Liver (tissue), 3 donors: ENCODE data around the gene SEMA6D.

ENCODE experiments used
- EGR1 ChIP-seq, 2 donors: IDR thresholded peaks; 2 replicates each; pipeline ENCODE4 v1.6.1; 2016 to 2018; ENCODE audit warnings: antibody characterized with exemption in 2 of 2, low read depth in 2 of 2
- FOXA1 ChIP-seq: IDR thresholded peaks from 2 replicates; pipeline ENCODE4 v1.6.1; 2016; ENCODE audit warnings: antibody characterized with exemption
- FOXA2 ChIP-seq: IDR thresholded peaks from 2 replicates; pipeline ENCODE4 v1.6.1; 2016; ENCODE audit warnings: antibody characterized with exemption
- GABPA ChIP-seq, 2 donors: IDR thresholded peaks in 1 of 2; conservative IDR thresholded peaks in 1 of 2; 2 replicates each; pipeline ENCODE4 v1.6.1; 2016; ENCODE audit warnings: antibody characterized with exemption in 2 of 2, mild to moderate bottlenecking in 1 of 2, moderate library complexity in 1 of 2
- JUND ChIP-seq, 2 donors: IDR thresholded peaks; 2 replicates each; pipeline ENCODE4 v1.6.1; 2016; ENCODE audit warnings: antibody characterized with exemption in 2 of 2
- MAX ChIP-seq: IDR thresholded peaks from 2 replicates; pipeline ENCODE4 v1.6.1; 2016; ENCODE audit warnings: antibody characterized with exemption
- NR2F2 ChIP-seq: IDR thresholded peaks from 2 replicates; pipeline ENCODE4 v1.6.1; 2016; ENCODE audit warnings: antibody characterized with exemption
- RAD21 ChIP-seq, 2 donors: IDR thresholded peaks; 2 replicates each; pipeline ENCODE4 v1.6.1; 2016; ENCODE audit warnings: antibody characterized with exemption in 2 of 2, mild to moderate bottlenecking in 2 of 2
- REST ChIP-seq: IDR thresholded peaks from 2 replicates; pipeline ENCODE4 v1.6.1; 2016; ENCODE audit warnings: antibody characterized with exemption, mild to moderate bottlenecking
- SP1 ChIP-seq: IDR thresholded peaks from 2 replicates; pipeline ENCODE4 v1.6.1; 2018; ENCODE audit warnings: antibody characterized with exemption, mild to moderate bottlenecking
- TAF1 ChIP-seq: conservative IDR thresholded peaks from 2 replicates; pipeline ENCODE4 v1.6.1; 2016; ENCODE audit warnings: antibody characterized with exemption, mild to moderate bottlenecking
- YY1 ChIP-seq: IDR thresholded peaks from 2 replicates; pipeline ENCODE4 v1.6.1; 2016; ENCODE audit warnings: antibody characterized with exemption, mild to moderate bottlenecking
- TF ChIP-seq, protein P1 (sequence below): fragments of 150-350 bp; IDR thresholded peaks from 2 replicates; pipeline ENCODE4 v1.5.1; 2017; ENCODE audit warnings: improper control_type of control experiment, low read depth, low read length; ENCODE audit not compliant: missing input control
- TF ChIP-seq, protein P2 (sequence below): IDR thresholded peaks from 2 replicates; pipeline ENCODE4 v1.6.1; 2016; ENCODE audit warnings: antibody characterized with exemption
- donor health status: healthy.
- donor health status: healthy.

DNA sequence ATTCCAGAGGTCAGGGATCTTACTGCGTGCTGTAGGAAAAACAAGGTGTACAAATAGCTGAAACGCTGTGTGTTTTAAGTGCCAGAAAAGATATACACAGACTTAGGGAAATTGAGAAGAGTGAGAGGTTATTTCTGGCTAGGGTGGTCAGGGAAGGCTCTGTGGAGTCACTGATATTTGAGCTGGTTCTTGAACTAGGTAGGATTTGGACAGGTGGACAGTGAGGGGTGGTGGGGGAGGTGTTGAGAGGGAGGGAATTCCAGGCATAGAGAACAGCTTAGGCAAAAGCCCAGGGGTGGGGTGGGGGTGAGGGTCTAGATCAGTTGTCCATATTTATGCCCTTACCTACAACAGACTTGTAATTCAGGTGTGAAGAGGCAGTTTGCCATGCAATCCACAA lies 7.0 kb downstream of the SEMA6D start:
- TF ChIP-seq, protein P1, sequence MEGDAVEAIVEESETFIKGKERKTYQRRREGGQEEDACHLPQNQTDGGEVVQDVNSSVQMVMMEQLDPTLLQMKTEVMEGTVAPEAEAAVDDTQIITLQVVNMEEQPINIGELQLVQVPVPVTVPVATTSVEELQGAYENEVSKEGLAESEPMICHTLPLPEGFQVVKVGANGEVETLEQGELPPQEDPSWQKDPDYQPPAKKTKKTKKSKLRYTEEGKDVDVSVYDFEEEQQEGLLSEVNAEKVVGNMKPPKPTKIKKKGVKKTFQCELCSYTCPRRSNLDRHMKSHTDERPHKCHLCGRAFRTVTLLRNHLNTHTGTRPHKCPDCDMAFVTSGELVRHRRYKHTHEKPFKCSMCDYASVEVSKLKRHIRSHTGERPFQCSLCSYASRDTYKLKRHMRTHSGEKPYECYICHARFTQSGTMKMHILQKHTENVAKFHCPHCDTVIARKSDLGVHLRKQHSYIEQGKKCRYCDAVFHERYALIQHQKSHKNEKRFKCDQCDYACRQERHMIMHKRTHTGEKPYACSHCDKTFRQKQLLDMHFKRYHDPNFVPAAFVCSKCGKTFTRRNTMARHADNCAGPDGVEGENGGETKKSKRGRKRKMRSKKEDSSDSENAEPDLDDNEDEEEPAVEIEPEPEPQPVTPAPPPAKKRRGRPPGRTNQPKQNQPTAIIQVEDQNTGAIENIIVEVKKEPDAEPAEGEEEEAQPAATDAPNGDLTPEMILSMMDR, result no peak
- TF ChIP-seq YY1 (no peak), REST (no peak), TAF1 (no peak), RAD21 (IDR thresholded peaks at IDR 0.05) (no peak), MAX (no peak), JUND (IDR thresholded peaks at IDR 0.05) (no peak), SP1 (no peak), EGR1 (IDR thresholded peaks at IDR 0.05; ENCODE audit: low read depth in 2 of 2) (no peak), NR2F2 (no peak), FOXA1 (no peak), GABPA (IDR thresholded peaks at IDR 0.05 in 1 of 2, conservative IDR thresholded peaks at IDR 0.05 in 1 of 2) (no peak), FOXA2 (no peak)
- TF ChIP-seq, protein P2, sequence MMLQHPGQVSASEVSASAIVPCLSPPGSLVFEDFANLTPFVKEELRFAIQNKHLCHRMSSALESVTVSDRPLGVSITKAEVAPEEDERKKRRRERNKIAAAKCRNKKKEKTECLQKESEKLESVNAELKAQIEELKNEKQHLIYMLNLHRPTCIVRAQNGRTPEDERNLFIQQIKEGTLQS, result no peak
